ENCODE data around the gene DEFB108B.
"Not testable (repeated sequence)": the region's sequence is repeated elsewhere in the genome, so short reads cannot be mapped to it uniquely, and the experiment has no call there.

DNA sequence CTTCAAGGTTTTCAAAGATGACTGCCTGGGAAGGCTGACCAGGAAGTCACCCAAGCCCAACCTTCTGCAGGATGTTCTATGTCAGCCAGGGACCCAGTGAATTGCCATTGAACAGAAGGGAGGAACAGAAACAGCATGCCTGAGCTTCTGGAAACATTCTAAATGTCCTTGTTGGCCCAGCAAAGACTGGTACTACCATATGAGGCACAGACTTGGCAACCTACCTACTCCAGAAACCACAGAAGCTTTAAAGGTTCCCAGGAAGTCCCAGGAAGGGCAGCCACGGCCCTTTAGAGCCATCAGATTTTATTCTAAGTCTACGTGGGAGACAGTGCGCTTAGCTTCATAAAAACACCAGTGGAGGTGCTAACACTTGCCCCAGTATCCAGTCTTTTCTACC is 20.5 kb upstream of the DEFB108B start:
- TF ChIP-seq, protein P1, sequence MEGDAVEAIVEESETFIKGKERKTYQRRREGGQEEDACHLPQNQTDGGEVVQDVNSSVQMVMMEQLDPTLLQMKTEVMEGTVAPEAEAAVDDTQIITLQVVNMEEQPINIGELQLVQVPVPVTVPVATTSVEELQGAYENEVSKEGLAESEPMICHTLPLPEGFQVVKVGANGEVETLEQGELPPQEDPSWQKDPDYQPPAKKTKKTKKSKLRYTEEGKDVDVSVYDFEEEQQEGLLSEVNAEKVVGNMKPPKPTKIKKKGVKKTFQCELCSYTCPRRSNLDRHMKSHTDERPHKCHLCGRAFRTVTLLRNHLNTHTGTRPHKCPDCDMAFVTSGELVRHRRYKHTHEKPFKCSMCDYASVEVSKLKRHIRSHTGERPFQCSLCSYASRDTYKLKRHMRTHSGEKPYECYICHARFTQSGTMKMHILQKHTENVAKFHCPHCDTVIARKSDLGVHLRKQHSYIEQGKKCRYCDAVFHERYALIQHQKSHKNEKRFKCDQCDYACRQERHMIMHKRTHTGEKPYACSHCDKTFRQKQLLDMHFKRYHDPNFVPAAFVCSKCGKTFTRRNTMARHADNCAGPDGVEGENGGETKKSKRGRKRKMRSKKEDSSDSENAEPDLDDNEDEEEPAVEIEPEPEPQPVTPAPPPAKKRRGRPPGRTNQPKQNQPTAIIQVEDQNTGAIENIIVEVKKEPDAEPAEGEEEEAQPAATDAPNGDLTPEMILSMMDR (IDR thresholded peaks at IDR 0.05) = not testable (repeated sequence)
- not testable (repeated sequence) for TF ChIP-seq POLR2A (IDR thresholded peaks at IDR 0.05)
